HCT116 (cell line): ENCODE measurements around the gene CTSL. TPM values are rescaled to one million over a fixed set of nuclear protein-coding genes. Genes with fewer than 3 reads are reported as not detected.

Source experiments
- ATAC-seq: fragments of 200-7000 bp; cut with Tn5 transposase; 2 replicates; pipeline ENCODE4 v1.9.1; 2020; ENCODE audit warnings: mild to moderate bottlenecking, moderate library complexity
- BruUV-seq: library from RNA; stranded (reverse); fragments of 400-500 nt; replicated peaks from 2 replicates; lab custom pipeline; 2021; lab: Mats Ljungman, UMichigan
- CTCF ChIA-PET: fragments of 300-600 bp; sonication (Branson Sonifier 250); formaldehyde crosslinking; loops from one replicate; lab custom pipeline; 2021; ENCODE audit warnings: antibody characterized with exemption; lab: Charles Lee
- POLR2A ChIA-PET: fragments of 300-600, 350-600 bp; sonication (Branson Sonifier 250); formaldehyde crosslinking; loops from one replicate; lab custom pipeline; 2021; ENCODE audit warnings: antibody characterized with exemption; lab: Charles Lee
- RAD21 ChIA-PET, 2 experiments: fragments of 300-600 bp; sonication (Branson Sonifier 250); formaldehyde crosslinking; loops; one replicate each; lab custom pipeline; 2023; ENCODE audit warnings: low total read pairs in 2 of 2; ENCODE audit not compliant: uncharacterized antibody in 2 of 2, unreplicated experiment in 2 of 2, low non-redundant PET in 1 of 2; lab: Charles Lee
- DNase-seq: peaks from one replicate; pipeline ENCODE4 v3.0.0-alpha.2; 2010; ENCODE audit warnings: low read depth, low spot score
- H2AFZ ChIP-seq: fragments of 200-600 bp; shearing (Covaris generic), sonication (generic); 2 replicates; pipeline ENCODE4 v1.6.1; 2017; ENCODE audit warnings: low read depth, mixed run types, mixed read lengths, antibody characterized with exemption, low read length; ENCODE audit not compliant: poor library complexity, severe bottlenecking
- H3K27ac ChIP-seq: 2 replicates; pipeline ENCODE4 v1.5.1; 2012; ENCODE audit warnings: low read depth, low read length
- H3K27me3 ChIP-seq: fragments of 200-600 bp; sonication (generic); 2 replicates; pipeline ENCODE4 v1.6.1; 2016; ENCODE audit warnings: mixed run types, low read length, mixed read lengths; ENCODE audit not compliant: insufficient read depth
- H3K36me3 ChIP-seq, 2 experiments: fragments of 200-500 bp in 1 of 2; fragments of 200-600 bp in 1 of 2; sonication (Bioruptor generic) in 1 of 2; sonication (generic) in 1 of 2; 2 replicates each; pipeline versions ENCODE4 v1.5.1 to v1.6.1; 2014 to 2016; ENCODE audit warnings: low read length in 2 of 2, inconsistent platforms in 1 of 2, mixed read lengths in 1 of 2, mixed run types in 1 of 2; ENCODE audit not compliant: insufficient read depth in 2 of 2, control insufficient read depth in 1 of 2
- H3K4me1 ChIP-seq, 2 experiments: fragments of 200-600 bp in 1 of 2; sonication (generic) in 1 of 2; 2 replicates each; pipeline versions ENCODE4 v1.5.1 to v1.6.1; 2012 to 2017; ENCODE audit warnings: low read length in 2 of 2, inconsistent platforms in 1 of 2, mild to moderate bottlenecking in 1 of 2, mixed read lengths in 1 of 2, mixed run types in 1 of 2, moderate library complexity in 1 of 2; ENCODE audit not compliant: insufficient read depth in 2 of 2, control insufficient read depth in 1 of 2
- H3K4me2 ChIP-seq: fragments of 200-600 bp; sonication (generic); 2 replicates; pipeline ENCODE4 v1.6.1; 2017; ENCODE audit warnings: mixed run types, low read length, mixed read lengths
- H3K4me3 ChIP-seq, 2 experiments: fragments of 200-600 bp in 1 of 2; sonication (generic) in 1 of 2; replicated peaks in 1 of 2; 2 replicates each; pipeline ENCODE4 v1.5.1; 2011 to 2016; ENCODE audit warnings: low read length in 2 of 2, control low read depth in 1 of 2, low read depth in 1 of 2, mild to moderate bottlenecking in 1 of 2, mixed read lengths in 1 of 2, mixed run types in 1 of 2
- H3K79me2 ChIP-seq: fragments of 200-600 bp; sonication (generic); 2 replicates; pipeline ENCODE4 v1.6.1; 2017; ENCODE audit warnings: mild to moderate bottlenecking, mixed run types, low read length, moderate library complexity, mixed read lengths; ENCODE audit not compliant: insufficient read depth
- H3K9ac ChIP-seq: fragments of 200-600 bp; sonication (generic); 2 replicates; pipeline ENCODE4 v1.6.1; 2016; ENCODE audit warnings: low read length, mixed read lengths
- H3K9me2 ChIP-seq: fragments of 200-600 bp; sonication (generic), shearing (Covaris generic); 2 replicates; pipeline ENCODE4 v1.6.1; 2017; ENCODE audit warnings: mixed run types, mild to moderate bottlenecking, moderate library complexity; ENCODE audit not compliant: insufficient read depth
- H3K9me3 ChIP-seq, 2 experiments: fragments of 200-500 bp in 1 of 2; fragments of 200-600 bp in 1 of 2; sonication (Bioruptor generic) in 1 of 2; sonication (generic) in 1 of 2; 2 replicates each; pipeline ENCODE4 v1.6.1; 2014 to 2017; ENCODE audit warnings: low read length in 2 of 2, mixed read lengths in 2 of 2, inconsistent platforms in 1 of 2, low read depth in 1 of 2, mild to moderate bottlenecking in 1 of 2, mixed run types in 1 of 2, moderate library complexity in 1 of 2; ENCODE audit not compliant: control insufficient read depth in 1 of 2, insufficient read depth in 1 of 2
- H4K20me1 ChIP-seq: fragments of 200-600 bp; sonication (generic), shearing (Covaris generic); 2 replicates; pipeline ENCODE4 v1.6.1; 2017; ENCODE audit warnings: mixed run types, mild to moderate bottlenecking, moderate library complexity; ENCODE audit not compliant: insufficient read depth
- CBX3 ChIP-seq: IDR thresholded peaks from 2 replicates; pipeline ENCODE4 v1.6.1; 2012; ENCODE audit warnings: low read depth
- CEBPB ChIP-seq: IDR thresholded peaks from 2 replicates; pipeline ENCODE4 v1.6.1; 2012; ENCODE audit warnings: low read depth
- EGR1 ChIP-seq: IDR thresholded peaks from 2 replicates; pipeline ENCODE4 v1.6.1; 2012; ENCODE audit warnings: low read depth
- RAD21 ChIP-seq: IDR thresholded peaks from 2 replicates; pipeline ENCODE4 v1.6.1; 2012; ENCODE audit warnings: low read depth, mild to moderate bottlenecking
- SP1 ChIP-seq: IDR thresholded peaks from 2 replicates; pipeline ENCODE4 v1.6.1; 2012; ENCODE audit warnings: low read depth
- YY1 ChIP-seq: IDR thresholded peaks from 2 replicates; pipeline ENCODE4 v1.6.1; 2011; ENCODE audit warnings: low read length, low read depth, moderate library complexity, mild to moderate bottlenecking; ENCODE audit not compliant: insufficient replicate concordance; ENCODE audit errors: extremely low read depth
- ZNF274 ChIP-seq: fragments of 200-500 bp; sonication (Bioruptor generic); IDR thresholded peaks from 2 replicates; pipeline ENCODE4 v1.6.1; 2014; ENCODE audit warnings: mild to moderate bottlenecking, low read depth, low read length, inconsistent platforms
- intact Hi-C: fragments of 100-400 bp; cut with micrococcal nuclease; formaldehyde crosslinking; loops from 2 replicates; pipeline ENCODE4 v1.10.0; 2022
- total RNA-seq: library from RNA; stranded (reverse); gene quantifications from one replicate; pipeline ENCODE4 v1.2.1, GENCODE V29; 2021; ENCODE audit not compliant: unreplicated experiment
- TF ChIP-seq, protein P1 (sequence below): IDR thresholded peaks from 2 replicates; pipeline ENCODE4 v1.6.1; 2011; ENCODE audit warnings: mild to moderate bottlenecking, low read length, moderate library complexity; ENCODE audit not compliant: insufficient replicate concordance; ENCODE audit errors: extremely low read depth
- TF ChIP-seq, protein P2 (sequence below): IDR thresholded peaks from 2 replicates; pipeline ENCODE4 v1.6.1; 2012
- TF ChIP-seq, protein P3 (sequence below), 3 experiments: fragments of 200-600 bp in 1 of 3; sonication (generic) in 1 of 3; IDR thresholded peaks in 2 of 3; conservative IDR thresholded peaks in 1 of 3; 2 replicates each; pipeline ENCODE4 v1.5.1; 2012 to 2017; ENCODE audit warnings: low read depth in 2 of 3, low read length in 2 of 3, antibody characterized with exemption in 1 of 3, borderline replicate concordance in 1 of 3, control low read depth in 1 of 3, mild to moderate bottlenecking in 1 of 3, mixed read lengths in 1 of 3, mixed run types in 1 of 3, moderate library complexity in 1 of 3; ENCODE audit not compliant: insufficient read depth in 1 of 3

The CTSL gene
- total RNA-seq, 1 experiment from 2014 or later = 63.1 TPM

DNA sequence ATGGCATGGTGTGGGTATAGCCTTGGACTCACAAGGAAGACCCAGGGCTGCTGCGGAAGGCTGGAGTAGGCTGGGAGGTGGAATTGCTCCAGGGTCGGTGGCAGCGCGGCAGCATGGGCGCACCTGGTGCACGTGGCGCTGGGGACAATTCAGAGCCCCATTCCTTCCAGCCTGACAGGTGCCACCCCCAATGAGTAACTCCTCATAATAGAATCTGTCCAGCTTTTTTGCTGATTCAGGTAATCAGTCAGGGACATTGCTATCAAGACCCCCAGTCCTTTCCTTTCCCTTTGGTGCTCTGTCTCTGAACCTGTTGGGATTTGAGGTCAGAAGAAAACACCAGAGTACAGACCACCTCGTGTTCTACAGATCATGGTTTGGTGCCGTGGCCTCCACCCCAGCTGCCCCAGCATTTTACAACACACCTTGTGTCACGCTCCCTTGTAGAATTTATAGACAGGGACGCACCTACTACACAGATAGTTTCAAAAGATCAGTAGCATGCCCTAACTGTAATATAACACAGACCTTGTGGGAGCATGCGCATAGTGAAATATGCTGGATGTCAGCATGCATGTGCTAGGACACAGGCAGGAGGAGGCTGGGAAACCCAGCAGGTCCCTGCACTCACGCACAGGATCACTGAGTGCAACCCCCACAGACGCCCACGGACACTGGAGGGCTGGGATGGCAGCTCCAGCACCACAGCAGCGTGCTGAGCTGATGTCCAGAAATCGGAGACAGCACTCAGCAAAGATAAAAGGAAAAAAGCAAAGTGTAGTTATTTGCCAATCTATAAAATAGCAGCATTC is 47.9 kb upstream of the CTSL start:
- no peak overlapping the region for H2AFZ ChIP-seq
- no peaks in the 10 kb centered on the region for H3K9me3 ChIP-seq
- H3K9me2 ChIP-seq = no peaks in the 10 kb centered on the region
- H3K4me3 ChIP-seq = no peak overlapping the region
- no peak overlapping the region for H3K9ac ChIP-seq
- no peaks in the 10 kb centered on the region for H3K27me3 ChIP-seq
- no peak for DNase-seq
- ChIA-PET CTCF (interaction anchor here (0.9 kb wide), 1 partner anchor 135 kb away, joined by 3 read pairs; no protein-coding TSS in a partner anchor), POLR2A (no interaction called here)
- no TSS peak for BruUV-seq
- intact Hi-C loops = loop anchor here (2.0 kb wide), 1 partner anchor 363 kb away; no protein-coding TSS in a partner anchor
- no peaks in the 10 kb centered on the region for H3K79me2 ChIP-seq
- no peaks in the 10 kb centered on the region for H3K4me1 ChIP-seq
- no peak for ATAC-seq
- no peaks in the 10 kb centered on the region for H4K20me1 ChIP-seq
- H3K36me3 ChIP-seq = no peaks in the 10 kb centered on the region
- TF ChIP-seq YY1 (no peak), SP1 (no peak), CBX3 (no peak), ZNF274 (no peak), RAD21 (no peak), EGR1 (no peak), CEBPB (no peak)
- TF ChIP-seq, protein P1, sequence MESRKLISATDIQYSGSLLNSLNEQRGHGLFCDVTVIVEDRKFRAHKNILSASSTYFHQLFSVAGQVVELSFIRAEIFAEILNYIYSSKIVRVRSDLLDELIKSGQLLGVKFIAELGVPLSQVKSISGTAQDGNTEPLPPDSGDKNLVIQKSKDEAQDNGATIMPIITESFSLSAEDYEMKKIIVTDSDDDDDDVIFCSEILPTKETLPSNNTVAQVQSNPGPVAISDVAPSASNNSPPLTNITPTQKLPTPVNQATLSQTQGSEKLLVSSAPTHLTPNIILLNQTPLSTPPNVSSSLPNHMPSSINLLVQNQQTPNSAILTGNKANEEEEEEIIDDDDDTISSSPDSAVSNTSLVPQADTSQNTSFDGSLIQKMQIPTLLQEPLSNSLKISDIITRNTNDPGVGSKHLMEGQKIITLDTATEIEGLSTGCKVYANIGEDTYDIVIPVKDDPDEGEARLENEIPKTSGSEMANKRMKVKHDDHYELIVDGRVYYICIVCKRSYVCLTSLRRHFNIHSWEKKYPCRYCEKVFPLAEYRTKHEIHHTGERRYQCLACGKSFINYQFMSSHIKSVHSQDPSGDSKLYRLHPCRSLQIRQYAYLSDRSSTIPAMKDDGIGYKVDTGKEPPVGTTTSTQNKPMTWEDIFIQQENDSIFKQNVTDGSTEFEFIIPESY = no peak
- TF ChIP-seq, protein P2, sequence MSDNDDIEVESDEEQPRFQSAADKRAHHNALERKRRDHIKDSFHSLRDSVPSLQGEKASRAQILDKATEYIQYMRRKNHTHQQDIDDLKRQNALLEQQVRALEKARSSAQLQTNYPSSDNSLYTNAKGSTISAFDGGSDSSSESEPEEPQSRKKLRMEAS = no peak
- TF ChIP-seq, protein P3, sequence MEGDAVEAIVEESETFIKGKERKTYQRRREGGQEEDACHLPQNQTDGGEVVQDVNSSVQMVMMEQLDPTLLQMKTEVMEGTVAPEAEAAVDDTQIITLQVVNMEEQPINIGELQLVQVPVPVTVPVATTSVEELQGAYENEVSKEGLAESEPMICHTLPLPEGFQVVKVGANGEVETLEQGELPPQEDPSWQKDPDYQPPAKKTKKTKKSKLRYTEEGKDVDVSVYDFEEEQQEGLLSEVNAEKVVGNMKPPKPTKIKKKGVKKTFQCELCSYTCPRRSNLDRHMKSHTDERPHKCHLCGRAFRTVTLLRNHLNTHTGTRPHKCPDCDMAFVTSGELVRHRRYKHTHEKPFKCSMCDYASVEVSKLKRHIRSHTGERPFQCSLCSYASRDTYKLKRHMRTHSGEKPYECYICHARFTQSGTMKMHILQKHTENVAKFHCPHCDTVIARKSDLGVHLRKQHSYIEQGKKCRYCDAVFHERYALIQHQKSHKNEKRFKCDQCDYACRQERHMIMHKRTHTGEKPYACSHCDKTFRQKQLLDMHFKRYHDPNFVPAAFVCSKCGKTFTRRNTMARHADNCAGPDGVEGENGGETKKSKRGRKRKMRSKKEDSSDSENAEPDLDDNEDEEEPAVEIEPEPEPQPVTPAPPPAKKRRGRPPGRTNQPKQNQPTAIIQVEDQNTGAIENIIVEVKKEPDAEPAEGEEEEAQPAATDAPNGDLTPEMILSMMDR (IDR thresholded peaks at IDR 0.05 in 2 of 3, conservative IDR thresholded peaks at IDR 0.05 in 1 of 3; ENCODE audit: borderline replicate concordance in 1 of 3, insufficient read depth in 1 of 3, low read depth in 2 of 3, low read length in 2 of 3) = no peak
- TF ChIP-seq, all 23 proteins: peak for 0
- RAD21 ChIA-PET = no interaction called here
- no peak overlapping the region for H3K27ac ChIP-seq
- H3K4me2 ChIP-seq = no peak overlapping the region
